Brain microvascular endothelial cell (primary cell): ENCODE results near the gene SPPL2B.

ENCODE experiments used
- DNase-seq: peaks from one replicate; pipeline ENCODE4 v3.0.0-alpha.2; 2020
- H3K27ac ChIP-seq: fragments of 250-450 bp; sonication (Bioruptor Pico); 2 replicates; pipeline ENCODE4 v1.5.1; 2020; ENCODE audit warnings: mild to moderate bottlenecking, moderate library complexity
- H3K27me3 ChIP-seq: fragments of 250-450 bp; sonication (Bioruptor Pico); replicated peaks from 2 replicates; pipeline ENCODE4 v1.5.1; 2020; ENCODE audit warnings: mild to moderate bottlenecking
- H3K36me3 ChIP-seq: fragments of 250-450 bp; sonication (Bioruptor Pico); replicated peaks from 2 replicates; pipeline ENCODE4 v1.5.1; 2020; ENCODE audit warnings: mild to moderate bottlenecking
- H3K4me3 ChIP-seq: 2 replicates; pipeline ENCODE4 v1.5.1; 2011; ENCODE audit warnings: low read depth, mild to moderate bottlenecking, control low read depth, low read length, moderate library complexity
- CTCF ChIP-seq: IDR thresholded peaks from 2 replicates; pipeline ENCODE4 v1.5.1; 2011; ENCODE audit warnings: low read depth, mild to moderate bottlenecking, moderate library complexity, low read length, control low read depth, inconsistent platforms; ENCODE audit errors: missing control alignments
- in situ Hi-C: cut with HindIII; loops from 2 replicates; pipeline ENCODE4 v1.10.0; 2017; ENCODE audit warnings: low sequenced_read_pairs, low pct_ligation_motif_present

The SPPL2B gene

DNA sequence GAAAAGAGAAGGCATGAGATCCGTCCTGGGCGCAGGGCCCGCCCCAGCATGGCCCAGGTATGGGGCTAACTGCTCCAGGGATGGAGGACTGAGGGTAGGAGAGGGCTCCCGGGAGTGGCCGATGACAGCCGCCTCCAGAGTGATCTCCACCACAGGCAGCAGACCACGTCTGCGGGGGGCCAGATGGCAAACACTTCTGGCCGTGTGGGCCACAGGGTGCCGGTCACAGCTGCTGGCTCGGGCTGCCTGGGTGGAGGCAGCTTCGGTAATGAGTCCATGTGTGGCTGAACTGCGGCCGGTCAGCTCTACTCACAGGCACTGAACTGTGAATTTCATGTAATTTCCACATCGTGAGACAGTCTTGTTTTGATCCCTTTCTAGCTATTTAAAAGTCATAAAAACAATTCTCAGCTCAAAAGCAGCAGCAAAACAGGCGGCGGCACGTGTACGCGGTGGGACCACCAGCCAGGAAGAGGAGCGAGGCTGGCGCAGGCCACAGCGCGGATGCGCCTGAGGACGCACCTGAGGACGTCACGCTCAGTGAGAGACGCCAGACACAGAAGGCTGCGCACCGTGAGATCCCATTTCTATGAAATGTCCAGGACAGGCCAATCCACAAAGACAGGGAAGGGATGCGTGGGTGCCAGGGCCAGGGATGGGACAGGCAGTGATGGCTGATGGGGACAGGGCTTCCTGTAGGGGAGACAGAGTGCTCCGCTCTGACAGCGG is 4.1 kb upstream of the SPPL2B start:
- H3K36me3 ChIP-seq, result peaks cover 16% of the 10 kb centered on the region
- no peak for TF ChIP-seq CTCF
- DNase-seq, result no peak
- no peaks in the 10 kb centered on the region for H3K27me3 ChIP-seq
- no peak overlapping the region for H3K4me3 ChIP-seq
- in situ Hi-C loops, result no loop called here
- H3K27ac ChIP-seq, result no peak overlapping the region

DNA sequence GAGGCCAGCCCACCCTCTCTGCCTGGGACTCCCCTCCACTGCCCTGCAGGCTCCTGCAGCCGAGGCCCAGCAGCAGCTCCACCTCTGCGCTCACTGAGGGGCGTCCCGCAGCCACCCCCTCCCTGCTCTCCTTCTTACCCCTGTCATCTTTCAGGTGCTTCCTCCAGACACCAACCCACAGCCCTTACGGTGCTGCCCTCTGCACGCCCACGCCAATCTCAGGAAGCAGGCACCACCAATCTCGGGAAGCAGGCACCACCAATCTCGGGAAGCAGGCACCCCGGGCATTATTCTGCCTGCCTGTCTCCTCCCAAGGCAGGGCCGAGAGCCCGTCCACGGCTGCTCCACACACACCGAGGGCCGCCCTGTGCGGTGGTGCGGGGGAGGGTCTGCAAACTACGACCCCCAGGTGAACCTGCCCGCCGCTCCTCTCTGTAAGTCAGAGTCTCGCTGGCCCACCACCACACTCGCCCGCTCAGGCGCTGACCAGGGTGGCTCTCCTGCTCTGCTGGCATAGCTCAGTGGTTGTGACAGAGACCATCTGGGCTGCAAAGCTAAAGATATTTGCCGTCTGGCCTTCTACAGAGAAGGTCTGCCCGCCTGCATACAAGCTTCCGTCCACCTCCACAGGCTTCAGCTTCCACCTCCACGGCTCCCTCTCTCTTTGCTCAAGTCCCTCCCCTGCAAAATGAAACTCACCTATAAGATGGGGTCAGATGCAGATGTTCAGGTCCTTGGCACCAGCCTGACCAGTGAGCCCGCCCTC is 3.0 kb upstream of the SPPL2B start:
- TF ChIP-seq CTCF, result no peak
- DNase-seq, result no peak
- in situ Hi-C loops, result loop anchor here (5.0 kb wide), 1 partner anchor 88 kb away; the partner anchor contains the start of genes PLEKHJ1 and SF3A2
- Histone ChIP-seq H3K27me3 (no peaks in the 10 kb centered on the region), H3K27ac (no peak overlapping the region), H3K4me3 (no peak overlapping the region), H3K36me3 (peaks cover 16% of the 10 kb centered on the region)

GRCh38 chr19:2326699-2327360 is 1.7 kb upstream of the SPPL2B start:
- TF ChIP-seq CTCF, result no peak
- Histone ChIP-seq H3K4me3 (peak overlapping the region; percentile 92), H3K27me3 (no peaks in the 10 kb centered on the region), H3K36me3 (peaks cover 12% of the 10 kb centered on the region), H3K27ac (peak overlapping the region; percentile 63)
- DNase-seq, result no peak
- in situ Hi-C loops, result loop anchor here (5.0 kb wide), 1 partner anchor 90 kb away; the partner anchor contains the start of genes PLEKHJ1 and SF3A2

DNA sequence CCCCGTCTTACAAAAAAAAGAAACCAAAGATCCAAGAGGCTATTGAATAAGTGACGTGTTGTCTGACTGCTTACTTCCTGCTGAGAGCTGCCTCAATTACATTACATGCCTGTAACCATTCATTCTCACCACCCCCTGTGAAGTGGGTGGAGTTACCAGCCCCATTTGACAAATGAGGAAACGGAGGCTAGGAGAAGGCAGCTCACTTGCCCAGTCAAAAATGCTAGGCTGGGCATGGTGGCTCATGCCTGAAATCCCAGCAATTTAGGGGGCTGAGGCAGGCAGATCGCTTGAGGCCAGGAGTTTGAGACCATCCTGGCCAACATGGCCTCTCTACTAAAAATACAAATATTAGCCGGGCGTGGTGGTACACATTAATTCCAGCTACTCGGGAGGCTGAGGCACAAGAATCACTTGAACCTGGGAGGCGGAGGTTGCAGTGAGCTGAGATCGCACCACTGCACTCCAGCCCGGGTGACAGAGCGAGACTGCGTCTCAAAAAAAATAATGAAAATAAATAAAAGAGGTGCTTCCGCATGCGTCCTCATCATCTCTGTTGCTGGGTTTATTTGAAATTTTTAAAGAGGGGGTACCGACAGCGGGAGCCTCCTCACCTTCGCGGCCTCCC is 597 bp upstream of the SPPL2B start:
- in situ Hi-C loops, result loop anchor here (5.0 kb wide), 1 partner anchor 91 kb away; the partner anchor contains the start of genes PLEKHJ1 and SF3A2
- H3K27me3 ChIP-seq, result no peaks in the 10 kb centered on the region
- TF ChIP-seq CTCF, result no peak
- H3K27ac ChIP-seq, result peak overlapping the region; percentile 63
- DNase-seq, result peak; percentile 86
- peak overlapping the region; percentile 92 for H3K4me3 ChIP-seq
- H3K36me3 ChIP-seq, result peaks cover 9% of the 10 kb centered on the region

DNA sequence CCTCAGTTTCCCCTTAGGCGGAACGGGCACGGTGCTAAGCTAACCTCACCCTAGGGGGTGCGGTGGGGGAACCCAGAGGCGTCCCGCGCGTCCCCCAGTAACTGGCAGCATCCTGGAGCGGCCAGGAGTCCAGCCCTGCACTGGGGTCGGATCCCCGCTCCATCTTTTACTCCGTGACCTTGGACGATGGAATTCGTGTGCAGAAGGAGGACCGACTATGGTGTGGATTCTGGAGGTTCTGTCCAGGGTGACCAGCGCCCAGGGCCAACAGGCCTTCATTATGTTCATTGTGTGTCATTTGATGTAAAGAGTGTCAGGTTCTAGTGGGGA is 630 bp downstream of the SPPL2B start:
- Histone ChIP-seq H3K27me3 (no peaks in the 10 kb centered on the region), H3K36me3 (peaks cover 2% of the 10 kb centered on the region), H3K4me3 (peak overlapping the region; percentile 92), H3K27ac (no peak overlapping the region)
- no peak for DNase-seq
- in situ Hi-C loops, result loop anchor here (5.0 kb wide), 1 partner anchor 92 kb away; the partner anchor contains the start of genes PLEKHJ1 and SF3A2
- TF ChIP-seq CTCF, result no peak
